Progenitor cell of endocrine pancreas (in vitro differentiated cells): ENCODE measurements around the gene GPBP1. TPM values are rescaled to one million over a fixed set of nuclear protein-coding genes. Genes with fewer than 3 reads are reported as not detected.

Experiments
- DNase-seq: peaks from one replicate; pipeline ENCODE4 v3.0.0; 2021; ENCODE audit warnings: low spot score; ENCODE audit not compliant: unreplicated experiment
- H3K27ac Mint-ChIP-seq: 2 replicates; pipeline ENCODE4 v1.8.0; 2021; ENCODE audit warnings: mild to moderate bottlenecking, moderate library complexity, mixed read lengths
- H3K27me3 Mint-ChIP-seq: 2 replicates; pipeline ENCODE4 v1.8.0; 2021; ENCODE audit warnings: mixed read lengths
- H3K36me3 Mint-ChIP-seq: 2 replicates; pipeline ENCODE4 v1.8.0; 2022; ENCODE audit warnings: mixed read lengths; ENCODE audit not compliant: insufficient read depth
- H3K4me1 Mint-ChIP-seq: 2 replicates; pipeline ENCODE4 v1.8.0; 2021; ENCODE audit warnings: low read depth, mixed read lengths
- H3K4me3 Mint-ChIP-seq: 2 replicates; pipeline ENCODE4 v1.8.0; 2021; ENCODE audit warnings: low read depth, mild to moderate bottlenecking, moderate library complexity, mixed read lengths
- H3K9me3 Mint-ChIP-seq: 2 replicates; pipeline ENCODE4 v1.8.0; 2021; ENCODE audit warnings: low read depth, mixed read lengths
- long read RNA-seq: library from polyadenylated mRNA; unstranded; transcript quantifications from one replicate; pipeline ENCODE4 v2.0.0, GENCODE V29; 2020
- total RNA-seq: library from RNA; stranded (reverse); gene quantifications from 2 replicates; pipeline ENCODE4 v1.2.1, GENCODE V29; 2021
- TF ChIP-seq, protein P1 (sequence below): fragments of 200-600 bp; sonication (generic); IDR thresholded peaks from one replicate; pipeline ENCODE4 v1.5.0; 2021; ENCODE audit warnings: antibody characterized with exemption, mild to moderate bottlenecking; ENCODE audit not compliant: unreplicated experiment

Gene GPBP1, protein sequence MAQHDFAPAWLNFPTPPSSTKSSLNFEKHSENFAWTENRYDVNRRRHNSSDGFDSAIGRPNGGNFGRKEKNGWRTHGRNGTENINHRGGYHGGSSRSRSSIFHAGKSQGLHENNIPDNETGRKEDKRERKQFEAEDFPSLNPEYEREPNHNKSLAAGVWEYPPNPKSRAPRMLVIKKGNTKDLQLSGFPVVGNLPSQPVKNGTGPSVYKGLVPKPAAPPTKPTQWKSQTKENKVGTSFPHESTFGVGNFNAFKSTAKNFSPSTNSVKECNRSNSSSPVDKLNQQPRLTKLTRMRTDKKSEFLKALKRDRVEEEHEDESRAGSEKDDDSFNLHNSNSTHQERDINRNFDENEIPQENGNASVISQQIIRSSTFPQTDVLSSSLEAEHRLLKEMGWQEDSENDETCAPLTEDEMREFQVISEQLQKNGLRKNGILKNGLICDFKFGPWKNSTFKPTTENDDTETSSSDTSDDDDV
- total RNA-seq = 128 and 135 TPM in 2 replicates
- long read RNA-seq, full-length matches to known transcripts = 109 of 401 reads
- long read RNA-seq, partial matches to known transcripts = 173 of 401 reads
- long read RNA-seq, other reads (novel, unspliced or antisense) = 119 of 401 reads

DNA sequence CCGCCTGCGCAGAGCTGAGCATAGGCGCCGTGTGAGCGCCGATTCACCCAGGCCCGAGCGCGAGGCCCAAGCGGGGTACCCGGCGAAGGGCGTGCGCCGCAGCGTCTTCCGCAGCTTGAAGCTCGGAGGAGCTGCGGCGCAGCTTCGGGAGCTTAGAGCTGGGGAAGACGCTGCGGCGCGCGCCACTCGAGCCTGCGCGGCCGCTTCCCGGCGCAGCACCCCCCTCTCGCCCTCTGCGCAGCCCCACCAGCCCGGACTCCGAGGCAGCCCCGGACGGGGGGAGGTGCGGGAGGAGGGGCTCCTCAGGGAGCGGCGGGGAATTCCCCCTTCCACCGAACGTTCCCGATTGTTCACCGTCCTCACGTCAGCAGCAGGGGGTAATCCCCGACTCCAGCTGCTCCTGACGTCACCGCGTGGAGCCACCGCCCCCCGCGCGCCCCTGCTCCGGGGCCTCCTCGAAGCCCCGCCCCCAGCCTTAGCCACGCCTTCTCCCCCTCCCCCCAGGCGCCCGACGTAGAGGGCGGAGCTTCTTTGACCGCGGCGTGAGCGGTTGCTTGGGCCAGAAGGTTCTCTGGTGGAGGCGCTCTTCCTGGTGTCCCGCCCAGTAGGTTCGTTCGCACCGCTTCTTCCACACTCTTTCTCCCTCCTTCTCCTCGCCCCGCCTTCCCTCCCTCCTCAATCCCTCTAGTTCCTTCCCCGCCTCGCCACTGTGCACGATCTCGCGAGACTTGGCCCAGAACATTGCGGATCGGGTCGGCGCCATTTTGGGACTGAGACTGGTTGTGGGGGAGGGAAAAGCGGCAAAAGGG is at the start of gene GPBP1:
TSS of gene GPBP1 (plus strand) at position 741 of the 809 bp plus-strand sequence. CDS start 40,072 bp downstream, outside the sequence.
- Mint-ChIP-seq H3K9me3 (no peaks in the 10 kb centered on the region), H3K36me3 (peaks cover 6% of the 10 kb centered on the region), H3K27me3 (no peaks in the 10 kb centered on the region), H3K27ac (peak within 1 kb of the TSS; percentile 100), H3K4me3 (peak within 1 kb of the TSS; percentile 99), H3K4me1 (peaks cover 35% of the 10 kb centered on the region)
- peak; percentile 96 for DNase-seq
- TF ChIP-seq, protein P1, sequence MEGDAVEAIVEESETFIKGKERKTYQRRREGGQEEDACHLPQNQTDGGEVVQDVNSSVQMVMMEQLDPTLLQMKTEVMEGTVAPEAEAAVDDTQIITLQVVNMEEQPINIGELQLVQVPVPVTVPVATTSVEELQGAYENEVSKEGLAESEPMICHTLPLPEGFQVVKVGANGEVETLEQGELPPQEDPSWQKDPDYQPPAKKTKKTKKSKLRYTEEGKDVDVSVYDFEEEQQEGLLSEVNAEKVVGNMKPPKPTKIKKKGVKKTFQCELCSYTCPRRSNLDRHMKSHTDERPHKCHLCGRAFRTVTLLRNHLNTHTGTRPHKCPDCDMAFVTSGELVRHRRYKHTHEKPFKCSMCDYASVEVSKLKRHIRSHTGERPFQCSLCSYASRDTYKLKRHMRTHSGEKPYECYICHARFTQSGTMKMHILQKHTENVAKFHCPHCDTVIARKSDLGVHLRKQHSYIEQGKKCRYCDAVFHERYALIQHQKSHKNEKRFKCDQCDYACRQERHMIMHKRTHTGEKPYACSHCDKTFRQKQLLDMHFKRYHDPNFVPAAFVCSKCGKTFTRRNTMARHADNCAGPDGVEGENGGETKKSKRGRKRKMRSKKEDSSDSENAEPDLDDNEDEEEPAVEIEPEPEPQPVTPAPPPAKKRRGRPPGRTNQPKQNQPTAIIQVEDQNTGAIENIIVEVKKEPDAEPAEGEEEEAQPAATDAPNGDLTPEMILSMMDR = no peak

DNA sequence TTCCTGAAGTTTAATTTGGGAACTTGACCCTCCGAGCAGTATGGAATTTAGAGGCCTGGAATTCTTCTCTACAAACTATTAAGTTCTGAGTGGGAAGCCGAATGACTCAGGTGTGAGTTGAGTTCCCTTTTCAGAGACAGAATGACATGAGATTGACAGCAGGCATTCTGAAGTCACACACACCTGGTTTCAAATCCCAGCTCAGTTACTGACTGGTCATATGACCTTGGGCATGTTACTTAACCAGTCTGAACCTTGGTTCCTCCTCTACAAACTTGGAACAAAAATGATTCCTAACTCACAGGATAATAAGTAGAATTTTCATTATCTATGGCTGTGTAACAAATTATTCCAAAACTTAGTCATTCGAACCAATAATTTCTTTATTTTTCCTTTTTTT is 45.5 kb upstream of the GPBP1 start:
- no peaks in the 10 kb centered on the region for H3K27me3 Mint-ChIP-seq
- no peaks in the 10 kb centered on the region for H3K9me3 Mint-ChIP-seq
- TF ChIP-seq, protein P1 = no peak
- H3K4me3 Mint-ChIP-seq = no peak overlapping the region
- no peak overlapping the region for H3K27ac Mint-ChIP-seq
- no peak for DNase-seq
- H3K36me3 Mint-ChIP-seq = no peaks in the 10 kb centered on the region
- H3K4me1 Mint-ChIP-seq = no peaks in the 10 kb centered on the region

DNA sequence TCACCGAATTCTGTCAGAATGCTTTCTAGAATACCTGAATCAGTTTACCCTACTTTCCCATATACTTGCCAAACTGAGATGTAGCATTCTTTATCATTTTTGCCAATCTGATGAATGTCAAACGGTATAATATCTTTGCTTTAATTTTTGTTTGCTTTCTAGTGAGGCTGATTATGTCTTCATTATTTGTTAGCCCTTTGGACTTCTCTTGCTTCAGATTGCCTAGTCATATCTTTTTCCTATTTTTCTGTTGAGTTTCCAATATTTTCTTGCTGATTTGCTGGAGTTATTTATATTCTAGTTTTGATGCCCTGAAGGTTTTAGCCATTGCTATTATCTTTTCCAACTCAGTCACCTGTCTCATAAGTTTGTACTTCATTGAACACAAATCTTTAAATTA is 40.3 kb upstream of the GPBP1 start:
- TF ChIP-seq, protein P1 = no peak
- peaks cover 3% of the 10 kb centered on the region for H3K4me1 Mint-ChIP-seq
- DNase-seq = no peak
- H3K27ac Mint-ChIP-seq = no peak overlapping the region
- no peak overlapping the region for H3K4me3 Mint-ChIP-seq
- H3K27me3 Mint-ChIP-seq = no peaks in the 10 kb centered on the region
- no peaks in the 10 kb centered on the region for H3K9me3 Mint-ChIP-seq
- H3K36me3 Mint-ChIP-seq = no peaks in the 10 kb centered on the region

DNA sequence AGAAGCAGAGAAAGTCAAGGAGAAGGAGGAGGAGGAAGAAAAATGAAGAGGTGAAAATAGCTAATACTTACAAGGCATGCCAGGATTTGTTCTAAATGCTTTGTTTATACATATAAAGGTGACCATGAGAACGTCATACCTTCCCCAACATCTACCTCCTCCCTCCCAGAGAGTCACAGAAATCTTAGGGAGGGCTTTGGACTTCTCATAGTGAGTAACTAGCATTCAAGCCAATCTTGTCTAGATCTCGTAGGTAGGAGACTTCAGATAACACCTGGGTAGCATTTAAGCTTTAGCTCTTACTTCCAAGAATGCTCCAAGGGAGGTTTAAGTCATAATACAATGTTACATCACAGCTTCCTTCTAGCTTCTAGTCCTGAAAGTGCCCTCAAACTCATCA is 36.5 kb upstream of the GPBP1 start:
- H3K9me3 Mint-ChIP-seq = no peaks in the 10 kb centered on the region
- peaks cover 3% of the 10 kb centered on the region for H3K4me1 Mint-ChIP-seq
- no peak overlapping the region for H3K27ac Mint-ChIP-seq
- DNase-seq = no peak
- no peak overlapping the region for H3K4me3 Mint-ChIP-seq
- no peaks in the 10 kb centered on the region for H3K27me3 Mint-ChIP-seq
- no peaks in the 10 kb centered on the region for H3K36me3 Mint-ChIP-seq
- TF ChIP-seq, protein P1 = no peak

DNA sequence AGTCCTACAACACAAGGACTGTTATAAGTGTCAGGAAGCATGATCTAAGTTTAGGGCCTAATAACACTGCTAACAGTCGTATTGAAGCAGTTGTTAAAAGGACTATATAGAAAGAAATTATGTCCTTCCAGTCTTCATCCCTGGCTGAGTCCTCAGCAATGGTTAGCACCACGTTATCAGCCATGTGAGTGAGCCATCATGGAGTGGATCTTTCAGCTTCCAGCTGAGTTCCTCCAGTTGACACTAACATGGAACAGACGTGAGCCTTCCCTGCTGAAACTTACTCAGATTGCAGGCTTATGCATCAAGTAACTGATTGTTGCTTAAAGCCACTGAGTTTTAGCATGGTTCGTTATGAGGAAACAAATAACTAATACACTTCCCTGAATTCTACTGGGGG is 21.5 kb upstream of the GPBP1 start:
- no peaks in the 10 kb centered on the region for H3K4me1 Mint-ChIP-seq
- TF ChIP-seq, protein P1 = no peak
- H3K27ac Mint-ChIP-seq = no peak overlapping the region
- DNase-seq = no peak
- no peak overlapping the region for H3K4me3 Mint-ChIP-seq
- peaks cover 3% of the 10 kb centered on the region for H3K9me3 Mint-ChIP-seq
- H3K27me3 Mint-ChIP-seq = no peaks in the 10 kb centered on the region
- no peaks in the 10 kb centered on the region for H3K36me3 Mint-ChIP-seq
